ENCODE results near the gene SATB1. TPM values are rescaled to one million over a fixed set of nuclear protein-coding genes. Genes with fewer than 3 reads are reported as not detected.
"Not testable (repeated sequence)": the region's sequence is repeated elsewhere in the genome, so short reads cannot be mapped to it uniquely, and the experiment has no call there.

SATB1 gene
- total RNA-seq = 100 to 1,000 TPM; 164 to 233 TPM

DNA sequence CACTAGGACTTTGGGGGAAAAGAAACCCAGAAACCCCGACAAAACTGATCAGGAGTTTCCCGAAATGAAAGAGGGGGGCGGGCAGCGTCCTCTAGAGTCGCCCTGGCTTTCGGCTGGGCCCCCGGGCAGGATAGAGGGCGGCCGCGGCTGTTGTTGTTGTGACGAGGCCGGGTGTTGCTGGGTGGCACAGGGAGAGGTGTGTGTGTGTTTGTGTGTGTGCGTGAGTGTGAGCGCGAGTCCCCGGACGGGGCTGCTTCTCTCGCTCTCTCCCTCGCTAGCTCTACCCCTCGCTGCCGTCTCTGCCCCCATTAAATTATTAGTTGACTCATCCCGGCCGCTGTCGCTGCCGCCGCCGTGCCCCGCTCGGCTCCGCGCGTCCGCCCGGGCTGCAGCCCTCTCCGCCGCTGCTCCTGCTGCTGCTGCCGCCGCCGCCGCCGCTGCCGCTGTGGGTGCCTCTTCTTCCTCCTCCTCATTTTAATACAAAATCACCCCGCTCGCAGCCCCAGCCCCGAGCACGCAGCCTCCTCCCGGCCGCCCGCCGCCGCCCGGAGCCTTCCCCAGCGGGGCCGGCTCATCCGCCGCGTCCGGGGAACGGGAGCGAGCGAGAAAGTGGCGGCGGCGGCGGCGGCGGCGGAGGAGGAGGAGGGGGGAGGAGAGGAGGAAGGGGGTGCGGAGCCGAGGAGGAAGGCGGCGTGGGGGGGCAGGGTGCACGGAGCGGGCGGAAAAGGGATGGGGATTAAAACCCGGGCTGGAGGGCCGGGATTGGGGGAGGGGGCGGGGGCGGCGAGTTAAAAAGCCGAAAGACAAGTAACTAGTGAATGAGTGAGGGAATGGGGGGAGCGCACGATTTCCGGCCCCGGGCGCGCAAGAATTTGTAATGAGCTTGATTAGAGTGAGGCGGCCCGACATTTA lies at the start of gene SATB1:
TSS of gene SATB1 (minus strand) at position 611 of the 912 bp plus-strand sequence. CDS start 4,372 bp downstream, outside the sequence.
- DNase-seq (peak; percentile 75), ATAC-seq (peak; percentile 48)
- H3K36me3 Mint-ChIP-seq = peaks cover 49% of the 10 kb centered on the region
- H3K27ac Mint-ChIP-seq = peak within 1 kb of the TSS; percentile 97
- H3K9me3 Mint-ChIP-seq (ENCODE audit: low read depth) = no peaks in the 10 kb centered on the region
- peaks cover 65% of the 10 kb centered on the region for H3K4me1 Mint-ChIP-seq
- CTCF ChIA-PET = interaction anchor here (1.0 to 1.2 kb wide), 3 partner anchors 11 to 322 kb away, joined by 3 to 4 read pairs (median 3); no protein-coding TSS in a partner anchor
- no peaks in the 10 kb centered on the region for H3K27me3 Mint-ChIP-seq
- peak within 1 kb of the TSS; percentile 96 for H3K4me3 Mint-ChIP-seq

- DNase-seq = no peak
- Mint-ChIP-seq H3K27ac (no peak overlapping the region), H3K4me1 (no peaks in the 10 kb centered on the region), H3K27me3 (no peaks in the 10 kb centered on the region), H3K9me3 (ENCODE audit: low read depth) (no peaks in the 10 kb centered on the region), H3K4me3 (no peak overlapping the region), H3K36me3 (peaks cover 49% of the 10 kb centered on the region)
- CTCF ChIA-PET = no interaction called here
- no peak for ATAC-seq
These were observed 49.1 kb upstream of the SATB1 start for GRCh38 chr3:18474202-18474601.

DNA sequence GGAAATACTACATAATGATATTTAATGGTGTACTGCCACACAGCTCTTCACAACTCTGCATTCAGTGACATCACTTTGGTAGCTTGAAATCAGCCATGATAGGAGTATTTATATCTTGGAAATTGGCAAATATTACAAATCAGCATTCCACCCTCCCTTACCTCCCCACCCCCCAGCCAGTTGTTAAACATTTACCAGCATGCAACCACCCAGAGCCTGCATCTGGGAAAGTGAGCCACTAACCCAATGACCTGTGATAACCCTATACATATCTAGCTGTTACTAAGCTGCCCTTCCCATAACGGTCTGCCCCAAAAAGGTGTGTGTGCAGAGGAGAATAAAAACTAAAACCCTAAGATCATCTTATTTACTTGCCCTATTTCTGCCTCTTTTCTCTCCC lies 44.6 kb upstream of the SATB1 start:
- CTCF ChIA-PET = interaction anchor here (0.5 kb wide), 1 partner anchor 285 kb away, joined by 4 read pairs; no protein-coding TSS in a partner anchor
- ATAC-seq = no peak
- H3K36me3 Mint-ChIP-seq = peaks cover 66% of the 10 kb centered on the region
- H3K27me3 Mint-ChIP-seq = no peaks in the 10 kb centered on the region
- no peak for DNase-seq
- peaks cover 4% of the 10 kb centered on the region for H3K9me3 Mint-ChIP-seq (ENCODE audit: low read depth)
- no peak overlapping the region for H3K27ac Mint-ChIP-seq
- no peaks in the 10 kb centered on the region for H3K4me1 Mint-ChIP-seq
- H3K4me3 Mint-ChIP-seq = no peak overlapping the region

GRCh38 chr3:18466136-18466535 lies 41.0 kb upstream of the SATB1 start:
- DNase-seq = no peak
- H3K27ac Mint-ChIP-seq = no peak overlapping the region
- no peaks in the 10 kb centered on the region for H3K4me1 Mint-ChIP-seq
- H3K27me3 Mint-ChIP-seq = no peaks in the 10 kb centered on the region
- no peak overlapping the region for H3K4me3 Mint-ChIP-seq
- CTCF ChIA-PET = no interaction called here
- H3K9me3 Mint-ChIP-seq (ENCODE audit: low read depth) = peaks cover 11% of the 10 kb centered on the region
- H3K36me3 Mint-ChIP-seq = peaks cover 79% of the 10 kb centered on the region
- ATAC-seq = no peak

GRCh38 chr3:18454766-18455165 lies 29.6 kb upstream of the SATB1 start:
- Mint-ChIP-seq H3K4me3 (no peak overlapping the region), H3K9me3 (ENCODE audit: low read depth) (peaks cover 21% of the 10 kb centered on the region), H3K27me3 (no peaks in the 10 kb centered on the region), H3K36me3 (peaks cover 73% of the 10 kb centered on the region), H3K27ac (no peak overlapping the region), H3K4me1 (peaks cover 19% of the 10 kb centered on the region)
- ATAC-seq (no peak), DNase-seq (no peak)
- CTCF ChIA-PET = no interaction called here

DNA sequence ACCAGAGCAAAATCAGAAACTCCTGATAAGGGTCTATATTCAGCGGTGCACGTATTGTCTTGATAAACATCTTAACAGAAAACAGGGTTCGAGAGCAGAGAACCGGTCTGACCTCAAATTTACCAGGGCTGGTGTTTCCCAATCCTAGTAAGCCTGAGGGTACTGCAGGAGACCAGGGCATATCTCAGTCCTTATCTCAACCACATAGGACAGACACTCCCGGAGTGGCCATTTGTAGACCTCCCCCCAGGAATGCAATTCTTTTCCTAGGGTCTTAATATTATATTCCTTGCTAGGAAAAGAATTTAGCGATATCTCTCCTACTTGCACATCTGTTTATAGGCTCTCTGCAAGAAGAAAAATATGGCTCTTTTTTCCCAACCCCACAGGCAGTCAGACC lies 24.5 kb upstream of the SATB1 start:
- DNase-seq, H3K4me3 Mint-ChIP-seq, H3K27ac Mint-ChIP-seq, H3K27me3 Mint-ChIP-seq, CTCF ChIA-PET, ATAC-seq: not testable (repeated sequence)
- H3K36me3 Mint-ChIP-seq = peaks cover 70% of the 10 kb centered on the region
- H3K9me3 Mint-ChIP-seq (ENCODE audit: low read depth) = peaks cover 14% of the 10 kb centered on the region
- peaks cover 44% of the 10 kb centered on the region for H3K4me1 Mint-ChIP-seq

- Mint-ChIP-seq H3K4me3 (peak overlapping the region; percentile 98), H3K27me3 (no peaks in the 10 kb centered on the region), H3K9me3 (ENCODE audit: low read depth) (peaks cover 10% of the 10 kb centered on the region), H3K4me1 (peaks cover 44% of the 10 kb centered on the region), H3K27ac (peak overlapping the region; percentile 99), H3K36me3 (peaks cover 65% of the 10 kb centered on the region)
- CTCF ChIA-PET = interaction anchor here (0.7 to 3.3 kb wide), 3 partner anchors 13 to 311 kb away, joined by 3 to 18 read pairs (median 4); no protein-coding TSS in a partner anchor
- no peak for ATAC-seq
- no peak for DNase-seq
These were observed 22.6 kb upstream of the SATB1 start for GRCh38 chr3:18447720-18448119.

- peaks cover 63% of the 10 kb centered on the region for H3K36me3 Mint-ChIP-seq
- CTCF ChIA-PET = interaction anchor here (0.6 to 3.3 kb wide), 10 partner anchors 29 to 313 kb away, joined by 3 to 18 read pairs (median 4); no protein-coding TSS in a partner anchor
- DNase-seq (no peak), ATAC-seq (no peak)
- peak overlapping the region; percentile 99 for H3K27ac Mint-ChIP-seq
- peak overlapping the region; percentile 98 for H3K4me3 Mint-ChIP-seq
- no peaks in the 10 kb centered on the region for H3K27me3 Mint-ChIP-seq
- H3K4me1 Mint-ChIP-seq = peaks cover 46% of the 10 kb centered on the region
- H3K9me3 Mint-ChIP-seq (ENCODE audit: low read depth) = peaks cover 10% of the 10 kb centered on the region
These were observed 21.1 kb upstream of the SATB1 start for GRCh38 chr3:18446149-18446825.

- Mint-ChIP-seq H3K4me3 (peak overlapping the region; percentile 98), H3K4me1 (peaks cover 46% of the 10 kb centered on the region), H3K36me3 (peaks cover 65% of the 10 kb centered on the region), H3K27me3 (no peaks in the 10 kb centered on the region), H3K27ac (peak overlapping the region; percentile 99), H3K9me3 (ENCODE audit: low read depth) (peaks cover 10% of the 10 kb centered on the region)
- CTCF ChIA-PET = interaction anchor here (0.6 to 3.3 kb wide), 11 partner anchors 19 to 313 kb away, joined by 3 to 18 read pairs (median 4); no protein-coding TSS in a partner anchor
- ATAC-seq (peak; percentile 64), DNase-seq (peak; percentile 89)
These were observed 20.4 kb upstream of the SATB1 start for GRCh38 chr3:18445401-18446148.

DNA sequence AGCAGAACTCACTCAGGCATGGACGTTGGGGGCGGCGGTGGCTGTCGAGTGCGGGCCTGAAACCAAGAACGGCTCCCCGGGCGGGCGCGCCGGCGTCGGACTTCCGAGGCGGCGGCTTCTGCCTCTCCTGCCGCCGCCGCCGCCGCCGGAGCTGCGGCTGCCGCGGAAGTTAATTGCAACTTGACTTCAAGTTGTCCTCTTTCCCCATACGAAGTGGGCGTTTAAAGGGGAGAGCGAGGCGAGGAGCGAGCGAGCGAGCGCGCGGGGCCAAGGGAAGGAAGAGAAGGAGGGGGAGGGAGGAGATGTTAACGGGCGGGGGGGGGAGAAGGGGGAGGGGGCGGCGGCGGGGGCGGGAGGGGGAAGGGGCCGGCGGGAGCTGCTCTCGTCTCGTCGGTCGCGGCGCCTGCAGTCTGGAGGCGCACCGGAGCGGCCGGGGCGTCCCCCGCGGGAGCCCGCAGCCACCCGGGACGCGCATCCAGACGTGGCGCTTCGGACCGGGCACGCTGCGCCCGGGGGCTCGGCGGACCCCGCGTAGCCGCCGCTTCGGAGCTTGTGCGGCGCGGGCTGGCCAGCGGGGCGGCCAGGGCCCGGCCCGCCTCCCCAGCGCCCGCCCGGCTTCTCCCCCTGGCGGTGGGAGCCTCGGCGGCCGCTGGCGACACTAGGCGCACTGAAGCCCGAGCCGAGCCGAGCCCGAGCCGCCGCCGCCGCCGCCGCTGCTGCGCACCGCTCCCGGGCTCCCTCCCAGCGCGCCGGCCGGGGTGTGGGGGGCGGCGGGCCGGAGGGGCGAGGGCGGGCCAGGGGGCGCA lies 19.7 kb upstream of the SATB1 start:
- Mint-ChIP-seq H3K36me3 (peaks cover 67% of the 10 kb centered on the region), H3K27me3 (no peaks in the 10 kb centered on the region), H3K4me3 (peak overlapping the region; percentile 99), H3K9me3 (ENCODE audit: low read depth) (peaks cover 9% of the 10 kb centered on the region), H3K27ac (peak overlapping the region; percentile 99), H3K4me1 (peaks cover 49% of the 10 kb centered on the region)
- ATAC-seq = peak; percentile 79
- CTCF ChIA-PET = interaction anchor here (0.6 to 3.3 kb wide), 8 partner anchors 18 to 321 kb away, joined by 3 to 18 read pairs (median 3); no protein-coding TSS in a partner anchor
- DNase-seq = peak; percentile 85

DNA sequence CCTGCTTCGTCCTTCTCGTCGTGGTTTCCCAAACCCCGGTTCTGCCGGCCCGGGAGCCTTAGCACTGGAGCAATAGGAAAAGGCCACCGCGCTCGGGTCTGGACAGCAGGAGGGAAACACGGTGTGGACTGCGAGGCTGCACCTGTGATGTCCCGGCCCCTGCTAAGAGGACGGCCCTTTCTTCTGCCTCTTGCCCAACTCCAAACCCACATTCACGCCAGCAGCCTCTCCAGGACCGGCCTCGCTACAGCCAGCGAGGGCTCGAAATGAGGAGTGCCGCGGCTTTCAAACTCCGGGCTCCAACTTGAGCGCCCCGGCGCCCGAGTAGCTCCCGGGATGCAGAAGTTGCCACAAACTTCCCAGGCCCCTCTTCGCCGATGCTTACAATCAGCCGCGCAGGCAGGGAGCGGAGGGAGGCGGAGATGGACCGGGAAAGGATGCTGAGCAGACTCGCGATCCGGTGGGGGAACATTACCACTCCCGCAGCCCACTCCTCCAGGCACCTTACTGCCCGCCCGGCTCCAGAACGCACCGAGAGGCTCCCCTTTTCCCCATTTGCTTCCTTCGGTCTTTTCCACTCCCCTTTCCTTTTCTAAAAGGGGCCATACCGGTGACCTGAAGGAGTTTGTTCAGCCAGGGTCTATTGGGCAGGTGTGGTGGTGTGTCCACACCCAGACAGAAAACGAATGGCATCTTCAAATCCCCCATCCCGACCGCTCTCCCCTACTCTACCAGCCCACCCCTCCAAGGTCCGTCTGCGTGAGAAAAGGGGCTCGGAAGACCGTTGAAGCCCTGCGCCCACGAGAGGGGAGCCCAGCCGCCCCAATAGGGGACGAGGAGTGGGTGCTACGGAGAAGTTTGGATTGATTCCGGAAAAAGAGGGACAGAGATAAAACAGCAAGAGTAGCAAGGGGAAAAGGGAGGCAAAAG lies 18.8 kb upstream of the SATB1 start:
- Mint-ChIP-seq H3K36me3 (peaks cover 65% of the 10 kb centered on the region), H3K27ac (peak overlapping the region; percentile 98), H3K27me3 (no peaks in the 10 kb centered on the region), H3K4me1 (peaks cover 51% of the 10 kb centered on the region), H3K9me3 (ENCODE audit: low read depth) (peaks cover 3% of the 10 kb centered on the region), H3K4me3 (peak overlapping the region; percentile 99)
- peak; percentile 55 for DNase-seq
- no peak for ATAC-seq
- CTCF ChIA-PET = interaction anchor here (0.6 to 1.8 kb wide), 5 partner anchors 17 to 322 kb away, joined by 3 to 4 read pairs (median 3); no protein-coding TSS in a partner anchor
